PC-3 (cell line): Measurements from ENCODE around the gene ARL3.

Experiments
- EZH2 ChIP-seq: fragments of 300-600 bp; sonication (generic); IDR thresholded peaks from one replicate; pipeline ENCODE4 v1.6.1; 2017; ENCODE audit warnings: antibody characterized with exemption, mild to moderate bottlenecking, low read length; ENCODE audit not compliant: unreplicated experiment
- EZH2phosphoT487 ChIP-seq: fragments of 300-600 bp; sonication (generic); IDR thresholded peaks from 2 replicates; pipeline ENCODE4 v1.6.1; 2018; ENCODE audit warnings: mild to moderate bottlenecking, antibody characterized with exemption, low read length, borderline replicate concordance
- TF ChIP-seq, protein P1 (sequence below): fragments of 300-600 bp; sonication (generic); conservative IDR thresholded peaks from 2 replicates; pipeline ENCODE4 v1.5.1; 2017; ENCODE audit warnings: antibody characterized with exemption, low read depth, mild to moderate bottlenecking, low read length

- TF ChIP-seq, protein P1, sequence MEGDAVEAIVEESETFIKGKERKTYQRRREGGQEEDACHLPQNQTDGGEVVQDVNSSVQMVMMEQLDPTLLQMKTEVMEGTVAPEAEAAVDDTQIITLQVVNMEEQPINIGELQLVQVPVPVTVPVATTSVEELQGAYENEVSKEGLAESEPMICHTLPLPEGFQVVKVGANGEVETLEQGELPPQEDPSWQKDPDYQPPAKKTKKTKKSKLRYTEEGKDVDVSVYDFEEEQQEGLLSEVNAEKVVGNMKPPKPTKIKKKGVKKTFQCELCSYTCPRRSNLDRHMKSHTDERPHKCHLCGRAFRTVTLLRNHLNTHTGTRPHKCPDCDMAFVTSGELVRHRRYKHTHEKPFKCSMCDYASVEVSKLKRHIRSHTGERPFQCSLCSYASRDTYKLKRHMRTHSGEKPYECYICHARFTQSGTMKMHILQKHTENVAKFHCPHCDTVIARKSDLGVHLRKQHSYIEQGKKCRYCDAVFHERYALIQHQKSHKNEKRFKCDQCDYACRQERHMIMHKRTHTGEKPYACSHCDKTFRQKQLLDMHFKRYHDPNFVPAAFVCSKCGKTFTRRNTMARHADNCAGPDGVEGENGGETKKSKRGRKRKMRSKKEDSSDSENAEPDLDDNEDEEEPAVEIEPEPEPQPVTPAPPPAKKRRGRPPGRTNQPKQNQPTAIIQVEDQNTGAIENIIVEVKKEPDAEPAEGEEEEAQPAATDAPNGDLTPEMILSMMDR: no peak
- TF ChIP-seq EZH2 (no peak), EZH2phosphoT487 (no peak)
Observed at GRCh38 chr10:102624094-102624493, 90.1 kb downstream of the ARL3 start.
